HEK293 (cell line): ENCODE data around the gene TRPM2.

Experiments
- CTCF ChIA-PET: fragments of 350-600 bp; formaldehyde crosslinking; extraction: SDS; loops from one replicate; lab custom pipeline; 2021; ENCODE audit warnings: antibody characterized with exemption; lab: Yijun Ruan, JAX
- POLR2A ChIA-PET: fragments of 300-600 bp; formaldehyde crosslinking; extraction: SDS; loops from one replicate; lab custom pipeline; 2020; ENCODE audit warnings: antibody characterized with exemption, inconsistent platforms; lab: Yijun Ruan, JAX
- H3K27ac ChIP-seq: fragments of 200-500 bp; sonication (Bioruptor generic); 2 replicates; pipeline ENCODE4 v1.5.1; 2014; ENCODE audit warnings: low read depth, low read length, control low read depth, inconsistent platforms; ENCODE audit errors: extremely low read depth
- H3K36me3 ChIP-seq, 2 experiments: fragments of 200-500 bp in 1 of 2; sonication (Bioruptor generic) in 1 of 2; 1 replicate in 1 of 2; 2 replicates in 1 of 2; pipeline ENCODE4 v1.5.1; 2014 to 2017; ENCODE audit warnings: inconsistent platforms in 2 of 2, low read length in 2 of 2; ENCODE audit not compliant: control insufficient read depth in 2 of 2, insufficient read depth in 1 of 2
- H3K4me1 ChIP-seq: fragments of 200-500 bp; sonication (Bioruptor generic); 2 replicates; pipeline ENCODE4 v1.5.1; 2014; ENCODE audit warnings: mild to moderate bottlenecking, low read length, inconsistent platforms; ENCODE audit not compliant: control insufficient read depth, insufficient read depth
- H3K4me3 ChIP-seq: 2 replicates; pipeline ENCODE4 v1.5.1; 2011; ENCODE audit warnings: low read depth, mild to moderate bottlenecking, control low read depth, low read length, moderate library complexity
- H3K9me3 ChIP-seq: fragments of 200-500 bp; sonication (Bioruptor generic); 2 replicates; pipeline ENCODE4 v1.5.1; 2014; ENCODE audit warnings: low read depth, low read length, inconsistent platforms; ENCODE audit not compliant: control insufficient read depth, insufficient read depth
- AEBP2 ChIP-seq: fragments of 450-650 bp; formaldehyde crosslinking; IDR thresholded peaks from 2 replicates; pipeline ENCODE4 v1.5.1; 2016; ENCODE audit warnings: missing biosample characterization, missing genetic modification characterization, borderline replicate concordance
- EGR2 ChIP-seq: fragments of 450-650 bp; formaldehyde crosslinking; IDR thresholded peaks from 2 replicates; pipeline ENCODE4 v1.5.1; 2016; ENCODE audit warnings: low read depth, missing biosample characterization, missing genetic modification characterization
- HOXD13 ChIP-seq: sonication (generic); formaldehyde crosslinking; IDR thresholded peaks from 2 replicates; pipeline ENCODE4 v1.8.0; 2022; ENCODE audit warnings: missing genetic modification reagents, borderline replicate concordance
- KLF1 ChIP-seq: fragments of 450-650 bp; formaldehyde crosslinking; IDR thresholded peaks from 2 replicates; pipeline ENCODE4 v1.5.1; 2016; ENCODE audit warnings: missing biosample characterization, missing genetic modification characterization
- PATZ1 ChIP-seq: fragments of 450-650 bp; formaldehyde crosslinking; IDR thresholded peaks from 2 replicates; pipeline ENCODE4 v1.5.1; 2016; ENCODE audit warnings: missing biosample characterization, missing genetic modification characterization
- YY2 ChIP-seq: fragments of 450-650 bp; formaldehyde crosslinking; IDR thresholded peaks from 2 replicates; pipeline ENCODE4 v1.5.1; 2016; ENCODE audit warnings: missing biosample characterization, missing genetic modification characterization
- ZBTB1 ChIP-seq: fragments of 450-650 bp; formaldehyde crosslinking; IDR thresholded peaks from 2 replicates; pipeline ENCODE4 v1.5.1; 2016; ENCODE audit warnings: missing biosample characterization, missing genetic modification characterization
- ZBTB26 ChIP-seq: fragments of 450-650 bp; formaldehyde crosslinking; optimal IDR thresholded peaks from 2 replicates; pipeline ENCODE3; 2016; ENCODE audit warnings: missing biosample characterization, mild to moderate bottlenecking, missing genetic modification characterization
- ZBTB7A ChIP-seq: fragments of 450-650 bp; formaldehyde crosslinking; IDR thresholded peaks from 2 replicates; pipeline ENCODE4 v1.5.1; 2016; ENCODE audit warnings: low read depth, missing biosample characterization, missing genetic modification characterization
- ZNF169 ChIP-seq: fragments of 450-650 bp; formaldehyde crosslinking; IDR thresholded peaks from 2 replicates; pipeline ENCODE4 v1.5.1; 2016; ENCODE audit warnings: missing biosample characterization, missing genetic modification characterization
- ZNF274 ChIP-seq, 2 experiments: fragments of 200-500 bp in 1 of 2; fragments of 450-650 bp in 1 of 2; sonication (Bioruptor generic) in 1 of 2; formaldehyde crosslinking in 1 of 2; IDR thresholded peaks; 2 replicates each; pipeline versions ENCODE4 v1.5.1 to v1.6.1; 2014 to 2016; ENCODE audit warnings: borderline replicate concordance in 1 of 2, inconsistent platforms in 1 of 2, low read length in 1 of 2, missing biosample characterization in 1 of 2, missing genetic modification characterization in 1 of 2
- ZNF280C ChIP-seq: fragments of 450-650 bp; formaldehyde crosslinking; IDR thresholded peaks from 2 replicates; pipeline ENCODE4 v1.5.1; 2016; ENCODE audit warnings: missing biosample characterization, missing genetic modification characterization
- ZNF423 ChIP-seq: fragments of 450-650 bp; formaldehyde crosslinking; IDR thresholded peaks from 2 replicates; pipeline ENCODE4 v1.5.1; 2016; ENCODE audit warnings: missing biosample characterization, missing genetic modification characterization
- ZNF513 ChIP-seq: fragments of 450-650 bp; IDR thresholded peaks from 2 replicates; pipeline ENCODE4 v1.5.1; 2018; ENCODE audit warnings: missing biosample characterization, missing genetic modification characterization
- ZNF621 ChIP-seq: fragments of 450-650 bp; formaldehyde crosslinking; IDR thresholded peaks from 2 replicates; pipeline ENCODE4 v1.5.1; 2017; ENCODE audit warnings: missing biosample characterization, missing genetic modification characterization
- ZNF623 ChIP-seq: fragments of 450-650 bp; formaldehyde crosslinking; IDR thresholded peaks from 2 replicates; pipeline ENCODE4 v1.5.1; 2016; ENCODE audit warnings: missing biosample characterization, missing genetic modification characterization
- ZNF629 ChIP-seq: fragments of 450-650 bp; formaldehyde crosslinking; IDR thresholded peaks from 2 replicates; pipeline ENCODE4 v1.5.1; 2017; ENCODE audit warnings: missing biosample characterization, missing genetic modification characterization
- ZNF660 ChIP-seq: fragments of 450-650 bp; IDR thresholded peaks from 2 replicates; pipeline ENCODE4 v1.5.1; 2018; ENCODE audit warnings: missing biosample characterization, mild to moderate bottlenecking, missing genetic modification characterization
- ZNF692 ChIP-seq: fragments of 450-650 bp; formaldehyde crosslinking; IDR thresholded peaks from 2 replicates; pipeline ENCODE4 v1.5.1; 2016; ENCODE audit warnings: missing biosample characterization, missing genetic modification characterization
- ZSCAN16 ChIP-seq: fragments of 450-650 bp; formaldehyde crosslinking; IDR thresholded peaks from 2 replicates; pipeline ENCODE4 v1.5.1; 2016; ENCODE audit warnings: missing biosample characterization, missing genetic modification characterization

Gene TRPM2

GRCh38 chr21:44376606-44377005 lies 23.2 kb downstream of the TRPM2 start:
- CTCF ChIA-PET: interaction anchor here (0.5 to 1.0 kb wide), 4 partner anchors 16 to 283 kb away, joined by 3 to 4 read pairs (median 3); no protein-coding TSS in a partner anchor
- POLR2A ChIA-PET: no interaction called here
- no peak overlapping the region for H3K27ac ChIP-seq

GRCh38 chr21:44377201-44377921 lies 23.9 kb downstream of the TRPM2 start:
- Histone ChIP-seq H3K9me3 (no peaks in the 10 kb centered on the region), H3K4me1 (no peaks in the 10 kb centered on the region), H3K4me3 (no peak overlapping the region), H3K36me3 (no peaks in the 10 kb centered on the region), H3K27ac (no peak overlapping the region)
- POLR2A ChIA-PET: no interaction called here
- CTCF ChIA-PET: interaction anchor here (0.5 to 1.0 kb wide), 4 partner anchors 17 to 282 kb away, joined by 3 to 4 read pairs (median 3); no protein-coding TSS in a partner anchor
- TF ChIP-seq ZNF280C (tag by site-specific recombination): no peak
- TF ChIP-seq KLF1: peak; percentile 68
- TF ChIP-seq ZNF629 (tag by site-specific recombination): no peak
- TF ChIP-seq ZNF423 (tag by site-specific recombination): 0 out of 2 replicates have a peak, but pooled peaks have one; percentile 21
- TF ChIP-seq EGR2 (tag by site-specific recombination): peak; percentile 73
- no peak for TF ChIP-seq ZBTB7A (tag by site-specific recombination)
- TF ChIP-seq ZBTB26 (tag by site-specific recombination): no peak
- peak; percentile 31; the same call in 1 of the 2 replicates for TF ChIP-seq PATZ1 (tag by site-specific recombination)
- TF ChIP-seq ZBTB1 (tag by site-specific recombination): no peak

More at GRCh38 chr21:44376606-44377005, 23.2 kb downstream of the TRPM2 start:
- Histone ChIP-seq H3K4me3 (no peak overlapping the region), H3K36me3 (no peaks in the 10 kb centered on the region), H3K9me3 (no peaks in the 10 kb centered on the region), H3K4me1 (no peaks in the 10 kb centered on the region)
- TF ChIP-seq YY2 (tag by site-specific recombination) (no peak), ZNF623 (tag by site-specific recombination) (no peak), HOXD13 (CRISPR knock-in tag) (no peak), ZNF621 (no peak), ZNF274 (IDR thresholded peaks at IDR 0.05; ENCODE audit: low read length) (no peak), ZNF274 (tag by site-specific recombination; IDR thresholded peaks at IDR 0.05; ENCODE audit: borderline replicate concordance) (no peak), ZNF513 (no peak), ZNF169 (tag by site-specific recombination) (no peak), AEBP2 (tag by site-specific recombination) (no peak), ZNF692 (no peak), ZSCAN16 (tag by site-specific recombination) (no peak), ZNF660 (tag by site-specific recombination) (no peak)
